ENCODE results near the gene FAM161B.

GRCh38 chr14:73903028-73903427, 46.9 kb downstream of the FAM161B start:
- no peak for TF ChIP-seq CTCF (conservative IDR thresholded peaks at IDR 0.05 in 1 of 2, IDR thresholded peaks at IDR 0.05 in 1 of 2; ENCODE audit: extremely low read depth in 1 of 2, insufficient read depth in 1 of 2, low read depth in 1 of 2, low read length in 2 of 2)
- TF ChIP-seq EZH2 (IDR thresholded peaks at IDR 0.05; ENCODE audit: borderline replicate concordance, low read length), result no peak
